Trophoblast cell (in vitro differentiated cells and primary cell): Measurements from ENCODE around the gene EYS.
A peak's percentile ranks its signal among the peaks of the same experiment; 100 is the strongest.

Experiments used
- DNase-seq, 2 donors: peaks; one replicate each; pipeline ENCODE4 v3.0.0-alpha.2; 2016
- H2AFZ ChIP-seq: 2 replicates; pipeline ENCODE4 v1.6.1; 2013; ENCODE audit warnings: low read length, moderate library complexity, mild to moderate bottlenecking; ENCODE audit not compliant: insufficient read depth, poor library complexity
- H2AK5ac ChIP-seq: 2 replicates; pipeline ENCODE4 v1.6.1; 2013; ENCODE audit warnings: mild to moderate bottlenecking, low read length
- H2BK120ac ChIP-seq: 2 replicates; pipeline ENCODE4 v1.6.1; 2013; ENCODE audit warnings: low read length, mild to moderate bottlenecking, moderate library complexity; ENCODE audit not compliant: insufficient read depth, poor library complexity
- H2BK12ac ChIP-seq: 2 replicates; pipeline ENCODE4 v1.6.1; 2013; ENCODE audit warnings: mild to moderate bottlenecking, low read length, moderate library complexity
- H2BK5ac ChIP-seq: 2 replicates; pipeline ENCODE4 v1.6.1; 2013; ENCODE audit warnings: low read length, low read depth, moderate library complexity, mild to moderate bottlenecking; ENCODE audit not compliant: poor library complexity
- H3K14ac ChIP-seq: 2 replicates; pipeline ENCODE4 v1.6.1; 2013; ENCODE audit warnings: mild to moderate bottlenecking, low read length
- H3K18ac ChIP-seq: 2 replicates; pipeline ENCODE4 v1.6.1; 2013; ENCODE audit warnings: mild to moderate bottlenecking, low read length
- H3K23ac ChIP-seq: 2 replicates; pipeline ENCODE4 v1.6.1; 2013; ENCODE audit warnings: low read length
- H3K27ac ChIP-seq: 2 replicates; pipeline ENCODE4 v1.5.1; 2013; ENCODE audit warnings: low read depth, mild to moderate bottlenecking, inconsistent platforms, low read length, moderate library complexity
- H3K27me3 ChIP-seq: 2 replicates; pipeline ENCODE4 v1.6.1; 2013; ENCODE audit warnings: inconsistent platforms, mild to moderate bottlenecking, low read length, moderate library complexity; ENCODE audit not compliant: insufficient read depth
- H3K36me3 ChIP-seq, 2 experiments: 1 replicate in 1 of 2; 2 replicates in 1 of 2; pipeline ENCODE4 v1.6.1; 2013; ENCODE audit warnings: low read length in 2 of 2, mild to moderate bottlenecking in 2 of 2, moderate library complexity in 1 of 2; ENCODE audit not compliant: insufficient read depth in 2 of 2, control insufficient read depth in 1 of 2
- H3K4ac ChIP-seq: 2 replicates; pipeline ENCODE4 v1.6.1; 2013; ENCODE audit warnings: low read depth, mild to moderate bottlenecking, low read length, moderate library complexity
- H3K4me1 ChIP-seq, 2 experiments: 1 replicate in 1 of 2; 2 replicates in 1 of 2; pipeline ENCODE4 v1.6.1; 2013; ENCODE audit warnings: low read length in 2 of 2, mild to moderate bottlenecking in 2 of 2, moderate library complexity in 1 of 2; ENCODE audit not compliant: insufficient read depth in 2 of 2, control insufficient read depth in 1 of 2
- H3K4me2 ChIP-seq: 2 replicates; pipeline ENCODE4 v1.6.1; 2013; ENCODE audit warnings: inconsistent platforms, mild to moderate bottlenecking, low read length, moderate library complexity
- H3K4me3 ChIP-seq: 2 replicates; pipeline ENCODE4 v1.5.1; 2013; ENCODE audit warnings: mild to moderate bottlenecking, low read depth, low read length, inconsistent platforms
- H3K79me1 ChIP-seq: one replicate; pipeline ENCODE4 v1.6.1; 2013; ENCODE audit warnings: low read length
- H3K79me2 ChIP-seq: 2 replicates; pipeline ENCODE4 v1.6.1; 2013; ENCODE audit warnings: low read length, mild to moderate bottlenecking; ENCODE audit not compliant: control insufficient read depth, insufficient read depth, poor library complexity
- H3K9ac ChIP-seq: 2 replicates; pipeline ENCODE4 v1.6.1; 2013; ENCODE audit warnings: mild to moderate bottlenecking, low read length
- H3K9me3 ChIP-seq: 2 replicates; pipeline ENCODE4 v1.6.1; 2013; ENCODE audit warnings: low read depth, mild to moderate bottlenecking, control low read depth, inconsistent platforms, low read length; ENCODE audit not compliant: insufficient read depth
- H4K12ac ChIP-seq: 2 replicates; pipeline ENCODE4 v1.6.1; 2013; ENCODE audit warnings: low read depth, mild to moderate bottlenecking, low read length, moderate library complexity
- H4K8ac ChIP-seq: 2 replicates; pipeline ENCODE4 v1.6.1; 2013; ENCODE audit warnings: low read depth, mild to moderate bottlenecking, low read length, moderate library complexity
- H4K91ac ChIP-seq: one replicate; pipeline ENCODE4 v1.6.1; 2013; ENCODE audit warnings: low read depth, mild to moderate bottlenecking, low read length, moderate library complexity
- WGBS: extraction: QIAGEN DNeasy Blood & Tissue Kit; methylation state at CpG from one replicate; pipeline ENCODE4 v1.1.7; 2013; ENCODE audit warnings: missing lambda C conversion rate; ENCODE audit not compliant: insufficient read length, insufficient coverage; ENCODE audit errors: extremely low coverage; 5-methylcytosine and 5-hydroxymethylcytosine counted together

Gene EYS

DNA sequence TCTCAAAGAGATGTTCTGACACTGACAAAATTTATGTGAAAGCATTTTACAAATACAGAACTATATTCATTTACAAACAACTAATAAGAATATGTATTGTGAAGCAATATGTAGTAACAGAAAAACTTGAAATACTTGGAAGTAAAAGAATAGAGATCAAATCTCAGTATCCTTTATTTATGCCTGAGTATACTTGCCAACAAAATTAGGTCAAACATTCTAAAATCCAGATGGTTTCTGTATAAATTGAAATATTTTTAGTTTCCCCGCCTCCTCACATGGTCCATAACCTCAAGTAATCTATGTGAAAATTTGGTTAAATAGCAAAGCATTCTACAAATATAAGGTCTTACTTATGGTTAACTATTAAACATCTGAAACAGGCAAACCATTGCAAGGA, 545.4 kb downstream of the EYS start:
- no peak overlapping the region for H3K27ac ChIP-seq
- H3K79me1 ChIP-seq: no peaks in the 10 kb centered on the region
- no peak overlapping the region for H3K4me3 ChIP-seq
- no peak overlapping the region for H3K9ac ChIP-seq
- no peak overlapping the region for H3K4me2 ChIP-seq
- no peak overlapping the region for H2BK120ac ChIP-seq
- H4K12ac ChIP-seq: no peak overlapping the region
- H3K23ac ChIP-seq: no peak overlapping the region
- no peak overlapping the region for H3K4ac ChIP-seq
- no peak overlapping the region for H2AK5ac ChIP-seq
- H4K8ac ChIP-seq: no peak overlapping the region
- H3K4me1 ChIP-seq: no peaks in the 10 kb centered on the region
- no peaks in the 10 kb centered on the region for H3K36me3 ChIP-seq
- H2BK12ac ChIP-seq: no peak overlapping the region
- no peak for DNase-seq
- no peaks in the 10 kb centered on the region for H3K79me2 ChIP-seq
- H3K14ac ChIP-seq: no peak overlapping the region
- H3K9me3 ChIP-seq: no peaks in the 10 kb centered on the region
- no CpG with 5 or more reads among the region's 1 CpG for WGBS
- no peaks in the 10 kb centered on the region for H3K27me3 ChIP-seq
- no peak overlapping the region for H3K18ac ChIP-seq
- no peak overlapping the region for H2BK5ac ChIP-seq
- no peak overlapping the region for H4K91ac ChIP-seq
- no peak overlapping the region for H2AFZ ChIP-seq

DNA sequence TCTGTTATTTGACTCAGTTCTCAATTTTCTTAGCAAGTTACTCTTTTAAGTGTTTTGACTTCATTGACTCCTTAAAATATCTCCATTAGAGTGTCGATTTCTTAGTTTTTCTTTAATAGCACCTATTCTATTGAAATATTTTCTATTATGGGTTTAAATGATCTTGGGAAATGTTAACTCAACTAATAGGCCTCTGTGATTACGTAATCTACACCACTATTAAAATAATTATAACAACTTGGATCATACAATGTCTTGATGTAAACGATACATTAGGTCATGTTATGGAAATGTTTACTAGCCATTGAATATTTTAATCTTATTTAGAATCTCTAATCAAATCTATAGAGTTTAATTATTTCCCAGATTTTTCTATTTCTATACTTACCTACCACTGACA, 550.0 kb downstream of the EYS start:
- H2BK5ac ChIP-seq: no peak overlapping the region
- H4K91ac ChIP-seq: no peak overlapping the region
- H3K27me3 ChIP-seq: no peaks in the 10 kb centered on the region
- H3K4me2 ChIP-seq: no peak overlapping the region
- H3K36me3 ChIP-seq: no peaks in the 10 kb centered on the region
- no peak overlapping the region for H3K23ac ChIP-seq
- H3K79me2 ChIP-seq: no peaks in the 10 kb centered on the region
- H4K8ac ChIP-seq: no peak overlapping the region
- no peak overlapping the region for H3K27ac ChIP-seq
- H3K4me3 ChIP-seq: no peak overlapping the region
- no peak overlapping the region for H3K18ac ChIP-seq
- no peaks in the 10 kb centered on the region for H3K9me3 ChIP-seq
- H2BK120ac ChIP-seq: no peak overlapping the region
- no peak overlapping the region for H2AFZ ChIP-seq
- H4K12ac ChIP-seq: no peak overlapping the region
- H3K79me1 ChIP-seq: no peaks in the 10 kb centered on the region
- H2BK12ac ChIP-seq: no peak overlapping the region
- H3K4me1 ChIP-seq: no peaks in the 10 kb centered on the region
- no CpG with 5 or more reads among the region's 3 CpGs for WGBS
- H2AK5ac ChIP-seq: no peak overlapping the region
- no peak overlapping the region for H3K4ac ChIP-seq
- no peak overlapping the region for H3K9ac ChIP-seq
- H3K14ac ChIP-seq: no peak overlapping the region
- DNase-seq: no peak

- Histone ChIP-seq H3K4me2 (no peak overlapping the region), H3K9me3 (no peaks in the 10 kb centered on the region), H3K36me3 (no peaks in the 10 kb centered on the region), H3K18ac (no peak overlapping the region), H3K27me3 (no peaks in the 10 kb centered on the region), H3K79me2 (no peaks in the 10 kb centered on the region), H3K4ac (no peak overlapping the region), H3K4me1 (no peaks in the 10 kb centered on the region), H3K9ac (no peak overlapping the region), H2AFZ (no peak overlapping the region), H3K27ac (no peak overlapping the region), H2BK120ac (no peak overlapping the region), H3K4me3 (no peak overlapping the region), H4K91ac (no peak overlapping the region), H4K12ac (no peak overlapping the region), H2BK5ac (no peak overlapping the region), H3K14ac (no peak overlapping the region), H4K8ac (no peak overlapping the region), H2AK5ac (no peak overlapping the region), H3K23ac (no peak overlapping the region), H3K79me1 (no peaks in the 10 kb centered on the region), H2BK12ac (no peak overlapping the region)
- no CpG with 5 or more reads among the region's 1 CpG for WGBS
- peak in 1 of 2 donors; percentile 45 for DNase-seq
Measured at GRCh38 chr6:65155083-65155482, 551.9 kb downstream of the EYS start.

DNA sequence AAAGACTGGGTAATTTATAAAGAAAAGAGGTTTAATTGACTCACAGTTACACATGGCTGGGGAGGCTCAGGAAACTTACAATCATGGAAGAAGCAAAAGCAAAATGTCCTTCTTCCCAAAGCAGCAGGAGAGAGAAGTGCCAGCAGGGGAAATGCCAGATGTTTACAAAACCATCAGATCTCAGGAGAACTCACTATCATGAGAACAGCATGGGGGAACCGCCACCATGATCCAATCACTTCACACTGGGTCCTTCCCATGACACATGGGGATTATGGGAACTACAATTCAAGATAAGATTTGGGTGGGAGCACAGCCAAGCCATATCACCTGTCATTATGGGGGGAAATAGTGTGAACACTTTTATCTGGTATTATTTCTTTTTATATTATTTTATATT, 557.2 kb downstream of the EYS start:
- Histone ChIP-seq H4K8ac (no peak overlapping the region), H3K27me3 (no peaks in the 10 kb centered on the region), H3K79me1 (no peaks in the 10 kb centered on the region), H3K9ac (no peak overlapping the region), H3K9me3 (peaks cover 6% of the 10 kb centered on the region), H3K4me1 (no peaks in the 10 kb centered on the region), H2BK120ac (no peak overlapping the region), H2AK5ac (no peak overlapping the region), H3K36me3 (no peaks in the 10 kb centered on the region), H3K27ac (no peak overlapping the region), H3K18ac (no peak overlapping the region), H2BK12ac (no peak overlapping the region), H4K12ac (no peak overlapping the region), H3K79me2 (no peaks in the 10 kb centered on the region), H4K91ac (no peak overlapping the region), H3K14ac (no peak overlapping the region), H3K4ac (no peak overlapping the region), H3K4me3 (no peak overlapping the region), H3K4me2 (no peak overlapping the region), H3K23ac (no peak overlapping the region), H2BK5ac (no peak overlapping the region), H2AFZ (no peak overlapping the region)
- no peak for DNase-seq
- WGBS: no CpG with 5 or more reads among the region's 1 CpG
